Embryonic facial prominence (tissue), 1 donor: ENCODE results near the gene SUSD1.

ENCODE experiments used
- DNase-seq: peaks from one replicate; pipeline ENCODE4 v3.0.0-alpha.2; 2016; ENCODE audit errors: extremely low spot score

The SUSD1 gene

DNA sequence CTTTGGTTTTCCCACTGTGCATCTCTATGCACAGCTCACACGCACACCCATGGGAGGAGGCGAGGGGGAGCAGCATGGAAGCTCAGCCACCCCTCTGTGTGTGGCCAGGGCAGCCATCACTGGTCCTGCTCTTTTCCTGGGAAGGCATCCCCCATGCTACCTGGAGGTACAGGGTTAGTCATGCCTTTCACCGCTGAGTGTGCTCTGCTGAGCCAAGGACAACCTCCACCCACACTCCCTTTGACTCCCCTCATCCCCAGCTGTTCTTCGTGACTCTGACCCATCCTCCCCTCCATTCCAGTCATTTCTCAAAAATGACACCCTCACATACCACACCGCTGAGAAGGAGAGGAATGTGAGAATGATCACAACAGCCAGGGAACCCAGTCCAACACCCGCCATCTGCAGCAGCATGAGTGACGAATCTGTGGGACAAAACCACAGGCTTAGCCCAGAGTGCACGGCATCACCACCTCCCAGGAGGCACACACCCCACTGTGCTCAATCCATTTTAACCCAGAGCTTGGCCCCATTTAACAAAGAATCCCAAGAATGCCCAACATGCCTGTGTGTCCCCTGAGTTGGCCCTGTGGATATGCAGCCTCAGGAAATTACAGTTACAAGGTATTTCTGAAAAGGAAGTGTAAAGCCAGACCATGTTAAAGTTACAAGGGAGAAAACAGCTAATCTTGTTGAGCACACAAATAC lies 133.4 kb downstream of the SUSD1 start:
- DNase-seq, result no peak

DNA sequence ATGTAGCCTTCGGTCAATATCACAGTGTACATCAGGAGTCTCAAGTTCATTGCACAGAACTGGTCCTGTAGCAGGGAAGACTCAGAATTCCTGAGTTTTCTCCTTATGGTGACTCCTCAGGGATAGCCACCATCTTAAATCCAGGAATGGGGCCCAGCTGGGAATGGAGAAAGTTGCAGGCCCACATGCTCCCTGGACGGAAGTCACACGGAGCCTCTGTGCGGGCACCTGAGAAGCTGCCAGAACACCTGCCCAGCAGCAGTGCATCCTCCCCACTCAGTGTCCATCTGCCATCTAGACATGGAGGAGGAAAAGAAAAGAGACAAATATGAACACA lies 133.9 kb downstream of the SUSD1 start:
- DNase-seq, result no peak

DNA sequence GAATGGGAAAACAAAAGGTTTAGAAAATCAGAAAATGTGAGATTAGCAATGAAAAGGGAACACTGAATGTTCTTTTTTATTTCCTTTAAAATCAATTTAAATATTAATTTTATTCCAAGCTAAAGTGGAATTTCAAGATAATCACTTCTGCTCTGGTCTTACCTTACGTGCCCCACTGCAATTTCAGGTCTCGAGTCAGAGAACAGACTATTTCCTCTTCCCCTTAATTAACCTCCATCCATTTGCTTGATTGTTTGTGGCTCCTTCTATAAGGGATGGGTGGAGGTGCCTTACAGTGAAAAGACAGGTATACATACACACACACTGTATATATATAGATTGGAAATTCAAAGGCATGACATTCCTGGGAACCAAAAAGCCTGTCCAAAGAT lies 137.1 kb downstream of the SUSD1 start:
- DNase-seq, result no peak

DNA sequence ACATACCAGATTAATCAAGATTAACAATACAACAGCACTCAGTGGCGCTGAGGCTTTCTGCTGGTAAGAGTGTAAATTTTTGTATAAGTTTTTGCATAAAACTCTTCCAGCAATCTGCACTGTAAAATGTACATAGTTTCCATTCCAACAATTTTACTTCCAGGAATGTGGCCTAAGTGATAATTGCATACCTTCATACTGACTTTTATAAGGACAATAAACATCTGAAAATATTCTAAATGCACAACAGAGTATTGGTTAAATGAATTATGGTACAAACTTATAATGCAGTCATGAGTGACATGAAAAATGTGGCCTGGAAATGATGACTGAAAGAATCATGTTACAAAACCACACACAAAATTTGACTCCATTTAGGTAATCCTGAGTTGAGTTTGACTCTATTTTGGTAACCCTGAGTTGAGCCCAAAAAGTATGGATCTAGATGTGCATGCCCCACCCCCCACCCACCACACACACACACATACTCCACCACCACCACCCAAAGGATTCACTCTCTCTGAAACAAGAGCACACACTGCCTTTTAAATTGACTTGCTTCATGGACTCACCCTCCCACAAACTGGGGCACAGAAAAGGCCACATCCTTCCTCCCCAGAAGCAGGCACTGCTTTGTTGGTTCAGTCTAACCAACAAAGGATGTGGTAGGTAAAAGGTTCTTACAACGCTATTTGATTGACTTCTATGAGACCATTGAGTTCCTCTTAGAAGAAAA lies 137.6 kb downstream of the SUSD1 start:
- DNase-seq, result no peak

DNA sequence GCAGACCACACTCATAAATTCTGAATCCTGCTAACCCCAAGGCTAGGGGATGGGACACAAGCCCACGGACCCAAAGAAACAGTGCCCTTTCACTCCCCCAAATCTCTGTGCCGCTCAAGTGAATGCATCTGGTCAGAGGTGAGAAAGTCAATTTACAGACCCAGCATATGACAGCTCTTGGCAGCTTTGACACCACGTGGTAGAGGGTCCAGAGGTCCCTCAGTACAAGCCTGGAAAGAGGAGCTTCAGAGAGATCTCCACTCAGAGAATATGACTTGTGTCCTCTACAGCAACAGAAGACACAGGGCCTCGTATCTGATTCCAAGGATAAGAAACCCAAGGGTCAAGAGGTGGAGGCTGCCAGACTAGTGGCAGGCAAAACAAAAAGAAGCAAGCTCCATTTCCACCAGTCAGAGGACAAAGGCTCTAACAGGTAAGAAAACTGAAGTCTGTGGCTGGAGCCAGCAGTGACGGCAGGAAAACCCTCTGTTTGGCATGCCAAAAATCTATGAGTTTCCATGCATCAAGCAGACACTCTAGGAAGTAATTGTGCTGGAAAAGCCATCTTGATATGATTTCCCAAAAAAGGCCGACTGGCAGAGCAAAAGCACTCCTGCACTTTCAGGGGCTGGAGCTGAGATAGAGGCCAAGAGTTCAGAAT lies 139.8 kb downstream of the SUSD1 start:
- DNase-seq, result no peak

DNA sequence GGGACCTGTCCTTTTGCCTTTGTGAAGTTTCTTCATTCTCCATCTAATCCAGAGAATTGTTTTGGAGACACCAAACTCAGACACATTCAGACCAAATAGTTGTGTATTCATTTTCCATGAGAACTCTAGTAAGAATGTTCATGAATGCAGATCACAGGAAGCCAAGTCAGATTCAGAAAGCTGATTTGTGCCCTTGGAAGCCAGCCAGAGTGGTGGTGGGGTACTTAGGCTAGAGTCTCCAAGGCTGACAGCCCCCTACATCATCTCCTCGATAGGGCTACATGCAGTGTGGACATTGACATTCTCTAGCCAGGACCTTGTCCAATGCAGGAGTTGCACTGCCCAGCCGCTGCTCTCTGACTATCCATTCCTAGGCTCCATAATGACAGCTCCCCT lies 140.9 kb downstream of the SUSD1 start:
- DNase-seq, result no peak

DNA sequence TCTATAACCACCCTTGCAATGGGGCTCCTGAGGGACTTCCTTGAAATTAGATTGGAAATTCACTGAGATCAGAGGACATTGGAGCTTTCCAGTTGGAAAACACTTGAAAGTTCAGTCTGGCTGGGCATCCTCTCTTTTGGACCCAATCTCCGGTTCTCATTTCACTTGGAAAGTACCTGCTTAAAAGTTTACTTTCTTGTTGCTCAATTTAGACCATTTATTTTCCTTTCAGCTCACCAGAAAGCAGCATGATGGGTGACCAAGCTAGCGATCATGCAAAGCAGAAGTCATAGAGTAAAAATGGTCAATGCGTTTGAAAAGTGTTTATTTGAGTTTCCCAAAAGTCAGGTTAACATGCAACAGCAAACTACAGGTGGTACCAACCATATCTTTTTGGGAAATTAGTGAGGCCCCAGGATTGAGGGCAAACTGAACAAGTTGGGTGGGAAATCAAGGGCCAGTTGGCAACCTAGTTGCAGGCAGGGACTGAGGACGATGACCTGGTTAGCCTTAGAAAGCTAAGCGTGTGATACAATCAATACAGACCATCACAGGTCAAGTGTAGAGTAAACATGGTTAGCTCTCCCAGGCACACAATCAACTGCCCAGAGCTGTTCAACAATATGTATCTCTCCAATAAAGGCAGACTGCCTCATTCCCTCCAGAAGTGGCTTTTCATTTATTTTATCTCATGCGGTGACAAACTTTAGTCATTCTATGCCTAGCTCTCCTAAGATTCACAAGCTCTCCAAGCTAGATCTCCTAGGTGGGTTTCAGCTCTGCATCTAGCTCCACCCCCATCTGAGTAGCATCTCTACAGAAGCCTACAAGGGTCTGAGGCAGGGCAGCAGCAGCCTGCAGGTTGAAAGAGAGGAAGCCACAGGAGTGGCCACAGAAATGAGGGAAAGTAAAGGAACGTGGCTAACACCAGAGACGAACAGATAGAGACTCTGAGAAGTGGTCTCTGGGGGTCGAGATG lies 141.6 kb downstream of the SUSD1 start:
- no peak for DNase-seq

DNA sequence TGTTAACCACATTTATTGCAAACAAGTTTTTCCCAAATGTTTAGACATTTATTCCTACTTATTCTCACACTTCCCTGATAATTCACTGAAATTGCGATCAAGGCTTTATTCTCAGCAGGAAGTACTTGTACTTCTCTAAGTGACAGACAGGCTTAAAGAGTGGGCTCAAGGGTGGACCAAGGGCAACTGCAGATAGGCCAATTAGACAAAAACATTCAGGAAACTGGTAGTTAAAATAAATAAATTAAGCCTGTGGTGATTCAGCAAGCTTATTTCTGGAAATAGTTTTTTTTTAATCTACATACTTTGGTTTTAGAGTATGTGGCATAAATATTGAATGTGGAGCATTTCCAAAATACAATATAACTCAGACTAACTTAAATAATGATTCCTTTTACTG lies 142.4 kb downstream of the SUSD1 start:
- no peak for DNase-seq

DNA sequence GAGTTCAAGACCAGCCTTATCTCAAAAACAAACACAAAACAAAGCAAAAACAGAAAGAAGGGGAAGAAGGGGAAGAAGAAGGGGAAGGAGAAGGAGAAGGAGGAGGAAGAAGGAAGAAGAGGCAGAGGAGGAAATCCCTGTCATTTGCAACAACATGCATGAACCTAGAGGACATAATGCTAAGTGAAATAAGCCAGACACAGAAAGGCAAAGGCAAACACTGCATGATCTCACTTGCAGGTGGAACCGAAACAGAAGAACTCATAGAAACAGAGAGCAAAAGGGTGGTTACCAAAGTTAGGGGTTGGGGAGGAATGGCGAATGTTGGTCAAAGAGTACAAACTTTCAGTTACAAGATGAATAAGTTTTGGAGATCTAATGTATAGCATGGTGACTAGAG lies 143.1 kb downstream of the SUSD1 start:
- no peak for DNase-seq

DNA sequence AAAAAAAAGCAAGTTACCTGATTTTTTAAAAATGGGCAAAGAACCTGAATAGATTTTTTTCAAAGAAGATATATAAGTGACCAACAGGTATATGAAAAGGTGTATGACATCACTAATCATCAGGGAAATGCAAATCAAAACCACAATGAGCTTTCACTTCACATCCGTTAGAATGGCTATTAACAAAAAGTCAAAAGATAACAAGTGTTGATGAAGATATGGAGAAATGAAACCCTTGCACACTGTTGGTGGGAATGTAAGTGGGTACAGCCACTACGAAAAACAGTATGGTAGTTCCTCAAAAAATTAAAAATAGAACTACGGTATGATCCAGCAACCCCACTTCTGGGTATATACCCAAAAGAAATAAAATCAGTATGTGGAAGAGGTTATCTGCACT lies 143.7 kb downstream of the SUSD1 start:
- DNase-seq, result no peak

DNA sequence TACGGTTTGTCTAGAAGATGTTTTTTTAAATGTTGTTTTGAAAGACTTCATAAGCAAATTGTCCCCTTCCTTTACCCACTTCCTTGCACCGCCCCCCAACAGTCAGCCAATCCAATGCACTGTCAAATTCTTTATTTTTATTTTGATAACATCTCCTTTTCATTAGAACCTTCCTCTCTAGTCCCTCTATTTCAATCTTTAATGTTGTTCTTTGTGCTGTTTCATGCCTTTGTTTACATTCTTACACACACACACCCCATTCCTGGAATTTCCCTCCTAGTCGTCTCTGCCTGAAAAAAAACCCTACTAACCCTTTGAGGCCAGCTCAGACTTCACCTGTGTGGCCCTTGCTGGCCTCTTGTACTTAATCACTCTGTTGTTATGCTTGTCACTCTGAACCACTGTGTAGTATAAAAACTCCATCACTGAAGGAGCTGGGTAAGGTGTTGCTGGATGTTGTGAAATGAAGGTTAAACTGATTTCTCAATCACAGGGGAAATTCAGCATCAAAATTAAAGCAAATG lies 145.1 kb downstream of the SUSD1 start:
- DNase-seq, result no peak

DNA sequence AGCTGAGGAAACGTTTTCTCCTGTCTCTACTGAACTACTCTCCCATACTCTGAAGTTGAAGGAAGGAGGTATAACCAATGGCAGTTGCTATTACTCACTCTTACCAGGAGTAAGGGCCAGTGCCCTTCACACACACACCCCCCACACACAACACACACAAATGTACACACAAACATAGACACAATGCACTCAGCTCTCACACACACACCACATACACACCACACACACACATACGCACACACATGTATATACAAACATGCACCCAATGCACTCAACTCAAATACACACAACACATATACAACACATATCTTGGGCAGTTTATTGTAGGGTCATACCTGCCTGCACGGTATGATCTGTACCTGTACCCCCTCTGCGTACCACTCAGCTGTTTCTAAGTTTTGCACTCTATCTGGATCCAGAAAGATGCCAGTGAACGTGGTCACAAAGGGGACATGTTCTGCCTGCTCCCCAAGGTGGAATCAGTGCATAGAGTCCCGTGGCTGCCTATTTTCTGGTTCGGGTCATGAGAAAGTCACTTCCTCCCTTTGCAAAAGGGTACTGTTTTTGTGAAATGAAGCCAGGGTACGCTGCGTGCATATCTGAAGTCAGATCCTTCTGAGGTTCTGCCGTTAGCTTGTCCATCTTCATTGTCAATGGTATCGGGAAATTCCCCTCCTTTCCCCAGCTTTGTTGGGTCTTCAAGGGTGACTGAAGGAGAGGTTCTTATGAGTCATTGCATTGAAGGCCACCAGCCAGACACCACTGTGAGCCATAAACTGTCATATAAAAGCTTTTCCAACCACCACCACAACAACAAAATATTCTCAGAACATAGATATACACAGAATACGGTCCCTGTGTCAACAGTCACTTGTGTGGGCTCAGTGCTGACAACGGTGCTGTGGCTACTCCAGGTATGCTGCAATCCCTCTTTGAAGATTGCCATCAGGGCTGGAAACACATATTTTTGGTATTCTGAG lies 146.6 kb downstream of the SUSD1 start:
- no peak for DNase-seq

DNA sequence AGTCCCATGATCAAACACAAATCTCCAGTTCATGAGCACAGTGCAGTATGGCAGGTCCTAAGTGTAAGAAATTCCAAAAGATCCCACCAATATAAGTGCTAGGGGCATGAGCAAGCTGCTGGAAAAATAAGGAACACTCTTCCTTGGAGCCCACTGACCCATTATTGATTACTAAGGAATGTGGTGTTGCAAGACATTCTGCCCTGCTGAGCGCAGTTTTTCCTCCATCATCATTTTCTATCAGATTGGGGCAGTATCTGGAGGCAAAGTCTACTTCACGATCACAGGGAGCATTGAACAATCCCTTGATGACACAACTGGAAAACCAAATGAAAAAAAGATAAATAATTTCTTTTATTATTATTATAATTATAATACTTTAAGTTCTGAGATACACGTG lies 149.2 kb downstream of the SUSD1 start:
- no peak for DNase-seq

DNA sequence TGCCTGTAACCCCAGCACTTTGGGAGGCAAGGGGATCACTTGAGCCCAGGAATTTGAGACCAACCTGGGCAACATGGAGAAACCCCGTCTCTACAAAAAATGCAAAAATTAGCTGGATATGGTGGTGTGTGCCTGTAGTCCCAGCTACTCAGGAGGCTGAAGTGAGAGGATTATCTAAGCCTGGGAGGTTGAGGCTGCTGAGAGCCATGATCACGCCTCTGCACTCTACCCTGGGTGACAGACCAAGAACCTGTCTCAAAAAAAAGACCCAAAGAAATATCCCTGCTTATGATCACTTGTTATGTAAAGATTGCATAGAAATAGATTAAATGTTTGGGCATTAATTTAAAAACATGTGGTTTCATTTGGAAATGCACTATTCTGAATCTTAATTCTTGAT lies 153.4 kb downstream of the SUSD1 start:
- no peak for DNase-seq

DNA sequence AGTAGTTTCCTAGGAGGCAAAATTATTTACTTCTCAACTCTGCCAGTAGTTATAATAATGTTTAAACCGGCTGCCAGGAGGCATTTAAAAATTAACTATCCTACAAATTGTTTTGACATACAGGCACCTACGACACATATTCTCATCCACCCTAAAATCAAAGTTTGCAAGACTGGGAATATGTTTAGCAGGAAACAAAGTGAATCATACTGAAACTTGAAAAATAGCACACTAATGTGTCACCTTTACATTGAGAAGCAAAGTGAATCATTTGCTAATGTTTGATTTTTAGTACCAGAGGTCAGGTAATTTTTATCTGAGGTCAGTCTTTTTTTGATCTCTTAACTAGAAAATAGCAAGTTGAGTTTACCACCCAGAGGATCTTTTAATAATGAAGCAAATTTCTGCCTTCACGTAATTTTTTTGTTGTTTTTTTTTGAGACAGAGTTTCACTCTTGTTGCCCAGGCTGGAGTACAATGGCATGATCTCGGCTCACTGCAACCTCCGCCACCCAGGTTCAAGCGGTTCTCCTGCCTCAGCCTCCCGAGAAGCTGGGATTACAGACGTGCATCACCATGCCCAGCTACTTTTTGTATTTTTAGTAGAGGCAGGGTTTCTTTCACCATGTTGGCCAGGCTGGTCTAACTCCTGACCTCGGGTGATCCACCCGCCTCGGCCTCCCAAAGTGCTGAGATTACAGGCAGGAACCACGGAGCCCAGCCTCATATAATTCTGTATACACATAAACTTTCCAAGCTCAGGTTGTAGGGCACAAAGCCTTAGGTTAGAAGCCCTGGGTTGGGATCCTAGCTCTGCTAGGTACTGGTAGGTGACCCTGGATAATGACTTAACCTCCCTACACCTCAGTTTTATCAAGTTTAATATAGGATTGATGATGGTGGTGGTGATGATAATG lies 154.2 kb downstream of the SUSD1 start:
- DNase-seq, result no peak

DNA sequence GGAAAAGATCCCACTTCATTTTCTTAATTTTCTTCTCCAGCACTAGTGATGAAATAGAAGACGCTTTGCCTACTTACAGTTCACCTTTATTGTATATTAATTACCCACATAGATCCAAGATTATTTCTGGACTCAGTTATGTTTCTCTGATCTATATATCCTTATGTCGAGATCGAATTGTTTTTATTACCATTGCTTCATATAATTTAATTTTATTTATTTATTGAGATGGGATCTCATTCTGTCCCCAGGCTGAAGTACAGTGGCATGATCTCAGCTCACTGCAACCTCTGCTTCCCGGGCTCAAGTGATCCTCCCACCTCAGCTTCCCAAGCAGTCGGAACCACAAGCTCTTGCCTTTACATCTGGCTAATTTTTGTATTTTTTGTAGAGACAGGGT lies 157.2 kb downstream of the SUSD1 start:
- DNase-seq, result no peak

DNA sequence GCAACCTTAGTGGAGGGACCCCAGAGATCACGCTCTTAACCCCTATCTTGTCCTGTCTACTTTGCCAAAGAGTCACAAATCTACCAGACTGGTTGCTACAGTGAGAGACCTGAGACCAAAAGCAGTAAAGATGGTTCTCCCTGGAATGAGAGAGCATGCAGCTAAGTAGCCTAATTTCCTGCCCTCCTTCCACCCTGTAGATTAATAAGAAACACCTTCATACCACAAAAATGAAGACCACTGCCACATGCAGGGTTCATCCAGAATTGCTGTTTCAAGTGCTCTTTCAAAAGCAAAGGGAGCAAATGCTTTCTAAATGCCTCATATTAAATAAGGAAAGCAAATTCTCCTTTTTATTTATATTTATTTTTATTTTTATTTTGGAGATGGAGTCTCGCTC lies 159.4 kb downstream of the SUSD1 start:
- DNase-seq, result no peak

DNA sequence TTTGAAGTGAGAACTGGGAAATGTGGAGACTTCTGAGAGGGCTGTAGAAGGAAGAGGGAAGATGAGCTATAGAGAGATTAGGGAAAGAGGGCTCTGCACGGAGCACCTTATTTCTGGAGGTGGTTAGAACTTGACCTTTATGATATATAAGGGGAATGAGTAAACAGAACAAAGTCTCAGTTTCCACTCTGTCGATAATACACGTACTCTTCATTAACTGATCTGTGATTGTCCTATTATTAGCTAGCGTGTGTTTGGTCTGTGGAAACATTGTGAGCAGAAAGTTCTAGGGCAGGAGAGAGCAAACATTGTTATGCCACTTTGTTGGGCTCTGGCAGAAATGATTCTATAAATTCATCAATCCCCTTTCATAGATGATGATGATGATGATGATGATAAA lies 159.9 kb downstream of the SUSD1 start:
- no peak for DNase-seq

DNA sequence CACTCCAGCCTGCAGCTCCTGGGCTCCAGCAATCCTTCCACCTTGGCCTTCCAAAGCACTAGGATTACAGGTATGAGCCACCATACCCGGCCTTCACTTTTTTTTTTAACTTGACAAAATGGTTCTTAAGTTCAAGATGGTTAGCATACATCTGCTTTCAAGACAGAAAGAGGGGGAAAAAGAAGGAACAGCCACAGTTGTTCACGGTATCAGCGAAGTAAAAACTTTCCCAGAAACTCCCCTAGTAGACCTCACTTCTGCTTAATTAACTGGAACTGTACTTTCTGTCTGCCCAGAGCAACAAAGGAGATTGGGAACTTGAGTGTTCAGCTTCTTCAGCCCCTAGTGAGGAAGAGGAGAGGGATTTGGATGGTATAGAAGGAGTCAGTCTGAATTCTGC lies 161.8 kb downstream of the SUSD1 start:
- DNase-seq, result no peak
